ENCODE results near the gene PLEK2.
"Not testable (repeated sequence)": the region's sequence is repeated elsewhere in the genome, so short reads cannot be mapped to it uniquely, and the experiment has no call there.

PLEK2 gene

GRCh38 chr14:67411820-67412421 is at the start of gene PLEK2:
TSS of gene PLEK2 (minus strand) at chr14:67412165. CDS start at chr14:67412059, 106 bp downstream.
- no peak within 1 kb of the TSS for H3K27ac ChIP-seq
- TF ChIP-seq CTCF (IDR thresholded peaks at IDR 0.05) = no peak
- no peak for TF ChIP-seq ZFX (IDR thresholded peaks at IDR 0.05; ENCODE audit: borderline replicate concordance)

GRCh38 chr14:67461341-67461985 is 49.5 kb upstream of the PLEK2 start:
- no peak for TF ChIP-seq CTCF (IDR thresholded peaks at IDR 0.05)
- TF ChIP-seq ZFX (IDR thresholded peaks at IDR 0.05; ENCODE audit: borderline replicate concordance) = no peak
- H3K27ac ChIP-seq = no peak overlapping the region

- TF ChIP-seq ZFX (IDR thresholded peaks at IDR 0.05; ENCODE audit: borderline replicate concordance) (no peak), CTCF (IDR thresholded peaks at IDR 0.05) (no peak)
- H3K27ac ChIP-seq = no peak overlapping the region
Observed at GRCh38 chr14:67459336-67459735, 47.4 kb upstream of the PLEK2 start.

GRCh38 chr14:67457782-67458181 is 45.8 kb upstream of the PLEK2 start:
- H3K27ac ChIP-seq = peak overlapping the region; percentile 27; the same call in 1 of the 2 replicates
- TF ChIP-seq ZFX (IDR thresholded peaks at IDR 0.05; ENCODE audit: borderline replicate concordance) (no peak), CTCF (IDR thresholded peaks at IDR 0.05) (no peak)

GRCh38 chr14:67456732-67457131 is 44.8 kb upstream of the PLEK2 start:
- no peak overlapping the region for H3K27ac ChIP-seq
- TF ChIP-seq ZFX (IDR thresholded peaks at IDR 0.05; ENCODE audit: borderline replicate concordance) = no peak

- H3K27ac ChIP-seq = no peak overlapping the region
- TF ChIP-seq ZFX (IDR thresholded peaks at IDR 0.05; ENCODE audit: borderline replicate concordance) (no peak), CTCF (IDR thresholded peaks at IDR 0.05) (no peak)
Observed at GRCh38 chr14:67453575-67454300, 41.8 kb upstream of the PLEK2 start.

- not testable (repeated sequence) for H3K27ac ChIP-seq
Observed at GRCh38 chr14:67451667-67452066, 39.7 kb upstream of the PLEK2 start.

GRCh38 chr14:67449096-67449495 is 37.1 kb upstream of the PLEK2 start:
- no peak overlapping the region for H3K27ac ChIP-seq
- TF ChIP-seq ZFX (IDR thresholded peaks at IDR 0.05; ENCODE audit: borderline replicate concordance) = no peak
- no peak for TF ChIP-seq CTCF (IDR thresholded peaks at IDR 0.05)

Measured in 22Rv1 (cell line).